AG04450 (cell line): ENCODE results near the gene HECW1. TPM values are rescaled to one million over a fixed set of nuclear protein-coding genes. Genes with fewer than 3 reads are reported as not detected.

ENCODE experiments used
- CTCF ChIA-PET: fragments of 300-600, 350-600 bp; formaldehyde crosslinking; extraction: SDS; loops from one replicate; lab custom pipeline; 2022; ENCODE audit warnings: antibody characterized with exemption, inconsistent platforms; lab: Charles Lee
- POLR2A ChIA-PET: fragments of 350-600 bp; formaldehyde crosslinking; extraction: SDS; loops from one replicate; lab custom pipeline; 2021; ENCODE audit warnings: antibody characterized with exemption, inconsistent platforms; lab: Yijun Ruan, JAX
- DNase-seq: peaks from one replicate; pipeline ENCODE4 v3.0.0-alpha.2; 2011; ENCODE audit warnings: low read depth, low spot score
- H3K27ac ChIP-seq: one replicate; pipeline ENCODE4 v1.5.1; 2012; ENCODE audit warnings: low read depth, low read length, control low read depth
- H3K27me3 ChIP-seq: one replicate; pipeline ENCODE4 v1.6.0; 2012; ENCODE audit warnings: low read length; ENCODE audit not compliant: control insufficient read depth, insufficient read depth
- H3K4me3 ChIP-seq: 2 replicates; pipeline ENCODE4 v1.5.1; 2011; ENCODE audit warnings: mild to moderate bottlenecking, low read depth, low read length, control low read depth
- H3K9me3 ChIP-seq: 2 replicates; pipeline ENCODE4 v1.5.1; 2012; ENCODE audit warnings: low read length; ENCODE audit not compliant: control insufficient read depth, insufficient read depth
- CTCF ChIP-seq: IDR thresholded peaks from 2 replicates; pipeline ENCODE4 v1.5.1; 2011; ENCODE audit warnings: low read depth, low read length, control low read depth, inconsistent platforms
- polyA plus RNA-seq: library from polyadenylated mRNA; depleted of rRNA; stranded (reverse); fragments of >200 nt; gene quantifications from 2 replicates; pipeline ENCODE4 v1.2.3, GENCODE V29; 2011

HECW1 gene
- polyA plus RNA-seq, 1 experiment = 2.6 TPM

GRCh38 chr7:43351683-43352082 is 239.2 kb downstream of the HECW1 start:
- H3K9me3 ChIP-seq = no peaks in the 10 kb centered on the region
- ChIA-PET POLR2A (no interaction called here), CTCF (interaction anchor here (0.8 kb wide), 1 partner anchor 10 kb away, joined by 4 read pairs; no protein-coding TSS in a partner anchor)
- DNase-seq = no peak
- H3K27me3 ChIP-seq = no peaks in the 10 kb centered on the region
- no peak overlapping the region for H3K4me3 ChIP-seq
- TF ChIP-seq CTCF = no peak
- H3K27ac ChIP-seq = no peak overlapping the region

GRCh38 chr7:43353902-43354301 is 241.5 kb downstream of the HECW1 start:
- no peaks in the 10 kb centered on the region for H3K27me3 ChIP-seq
- no peak overlapping the region for H3K4me3 ChIP-seq
- H3K27ac ChIP-seq = no peak overlapping the region
- H3K9me3 ChIP-seq = no peaks in the 10 kb centered on the region
- TF ChIP-seq CTCF = no peak
- DNase-seq = no peak
- POLR2A ChIA-PET = no interaction called here
- CTCF ChIA-PET = no interaction called here

- Histone ChIP-seq H3K9me3 (no peaks in the 10 kb centered on the region), H3K4me3 (no peak overlapping the region), H3K27me3 (no peaks in the 10 kb centered on the region), H3K27ac (no peak overlapping the region)
- no peak for TF ChIP-seq CTCF
- DNase-seq = no peak
- ChIA-PET POLR2A (no interaction called here), CTCF (interaction anchor here (0.7 kb wide), 2 partner anchors 43 to 220 kb away, joined by 3 to 5 read pairs; partner anchors contain the start of gene STK17A)
These were observed 250.2 kb downstream of the HECW1 start for GRCh38 chr7:43362652-43363034.

GRCh38 chr7:43363035-43363791 is 250.8 kb downstream of the HECW1 start:
- H3K4me3 ChIP-seq = no peak overlapping the region
- CTCF ChIA-PET = no interaction called here
- no peaks in the 10 kb centered on the region for H3K27me3 ChIP-seq
- H3K27ac ChIP-seq = no peak overlapping the region
- no peak for TF ChIP-seq CTCF
- POLR2A ChIA-PET = no interaction called here
- no peaks in the 10 kb centered on the region for H3K9me3 ChIP-seq
- no peak for DNase-seq

GRCh38 chr7:43364391-43364790 is 251.9 kb downstream of the HECW1 start:
- POLR2A ChIA-PET = no interaction called here
- Histone ChIP-seq H3K4me3 (no peak overlapping the region), H3K27ac (no peak overlapping the region), H3K9me3 (no peaks in the 10 kb centered on the region), H3K27me3 (no peaks in the 10 kb centered on the region)
- TF ChIP-seq CTCF = no peak
- CTCF ChIA-PET = no interaction called here
- DNase-seq = no peak
